ENCODE data around the gene TCF12. TPM values are rescaled to one million over a fixed set of nuclear protein-coding genes. Genes with fewer than 3 reads are reported as not detected.

The TCF12 gene
- total RNA-seq, 4 donors from 2014 or later: 50.5 to 117 (median 89.8) TPM

DNA sequence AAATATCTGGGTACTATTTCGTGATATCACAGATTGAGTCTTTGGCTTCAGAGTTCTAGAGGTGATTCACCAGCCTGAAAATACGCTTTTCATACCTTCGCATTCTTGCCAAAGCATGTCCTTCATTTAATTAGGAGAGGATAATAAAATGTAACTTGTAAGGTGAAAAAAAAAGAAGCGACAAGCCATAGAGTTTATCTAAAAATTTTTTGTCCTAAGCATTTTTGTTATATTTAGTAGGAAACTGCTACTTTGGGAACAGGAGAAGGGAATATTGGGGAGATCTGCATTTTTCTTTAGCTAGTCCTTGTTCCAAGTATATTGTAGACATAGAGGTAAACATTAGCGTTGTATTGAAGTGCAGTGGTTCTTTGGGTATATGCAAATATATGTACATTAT, 120.1 kb downstream of the TCF12 start:
- intact Hi-C loops (cut with DNase I; ENCODE audit: low total_unique reads): no loop called here
- DNase-seq (ENCODE audit: low spot score in 2 of 2): no peak
- TF ChIP-seq POLR2A (IDR thresholded peaks at IDR 0.05) (no peak), CTCF (IDR thresholded peaks at IDR 0.05) (no peak)

DNA sequence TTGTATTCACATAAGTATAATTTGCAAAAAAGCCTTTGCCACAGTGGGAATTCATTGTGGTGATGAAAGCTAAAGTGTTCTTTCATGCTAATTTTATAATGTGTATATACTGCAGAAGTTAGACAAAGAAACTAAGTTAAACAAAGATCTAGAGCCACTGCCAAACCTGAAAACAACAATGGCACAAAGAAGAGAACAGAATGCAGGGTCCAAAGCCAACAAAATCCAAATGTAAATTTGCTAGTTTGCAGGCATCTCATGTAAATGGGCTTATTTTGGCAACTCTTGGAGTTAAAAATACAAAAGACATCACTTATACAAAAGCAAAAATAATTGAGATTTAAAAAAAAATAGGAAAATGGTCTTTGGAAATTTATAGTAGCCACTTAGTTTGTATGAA, 123.0 kb downstream of the TCF12 start:
- no peak for TF ChIP-seq POLR2A (IDR thresholded peaks at IDR 0.05)

More for the DNA sequence above, 120.1 kb downstream of the TCF12 start:
- H3K4me3 ChIP-seq (ENCODE audit: low read depth, poor library complexity, severe bottlenecking): no peak overlapping the region
- WGBS, 2 donors: 78 to 79% methylated on average over 5 of the region's 5 CpGs

GRCh38 chr15:57044072-57044702, 125.7 kb downstream of the TCF12 start:
- no peak for DNase-seq (ENCODE audit: low spot score in 2 of 2)
- TF ChIP-seq POLR2A (IDR thresholded peaks at IDR 0.05) (no peak), CTCF (IDR thresholded peaks at IDR 0.05) (no peak)
- no peak overlapping the region for H3K4me3 ChIP-seq (ENCODE audit: low read depth, poor library complexity, severe bottlenecking)
- intact Hi-C loops (cut with DNase I; ENCODE audit: low total_unique reads): no loop called here
- WGBS, 2 donors: 68 to 72% methylated on average over 5 of the region's 5 CpGs

More for the DNA sequence above, 123.0 kb downstream of the TCF12 start:
- intact Hi-C loops (cut with DNase I; ENCODE audit: low total_unique reads): no loop called here
- no peak for DNase-seq (ENCODE audit: low spot score in 2 of 2)
- H3K4me3 ChIP-seq (ENCODE audit: low read depth, poor library complexity, severe bottlenecking): no peak overlapping the region

DNA sequence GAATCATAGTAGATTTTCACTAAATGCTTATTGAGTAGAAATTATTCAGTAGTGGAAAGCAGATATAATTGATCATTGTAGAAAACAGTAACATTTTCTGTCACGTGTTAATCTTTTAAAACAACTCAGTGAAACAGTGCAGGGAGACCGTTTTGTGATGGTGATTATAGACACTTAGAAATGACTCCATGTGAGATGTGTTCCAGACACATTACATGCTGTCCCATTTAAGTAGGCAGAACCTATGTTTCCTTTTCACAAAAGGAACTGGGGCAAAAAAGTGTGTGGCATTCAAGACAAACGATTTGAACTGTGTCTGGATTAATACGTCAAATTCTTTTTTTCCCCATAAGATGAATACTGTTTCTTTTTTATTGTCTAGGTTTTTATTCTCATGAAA, 126.5 kb downstream of the TCF12 start:
- DNase-seq (ENCODE audit: low spot score in 2 of 2): no peak
- WGBS, 2 donors: 73% methylated on average over 4 of the region's 4 CpGs
- no peak overlapping the region for H3K4me3 ChIP-seq (ENCODE audit: low read depth, poor library complexity, severe bottlenecking)
- TF ChIP-seq POLR2A (IDR thresholded peaks at IDR 0.05) (no peak), CTCF (IDR thresholded peaks at IDR 0.05) (no peak)
- intact Hi-C loops (cut with DNase I; ENCODE audit: low total_unique reads): no loop called here

- 81 to 85% methylated on average over 5 of the region's 5 CpGs for WGBS, 2 donors
- H3K4me3 ChIP-seq (ENCODE audit: low read depth, poor library complexity, severe bottlenecking): no peak overlapping the region
These were observed 127.4 kb downstream of the TCF12 start for GRCh38 chr15:57045741-57046382.

More at GRCh38 chr15:57045741-57046382, 127.4 kb downstream of the TCF12 start:
- TF ChIP-seq CTCF (IDR thresholded peaks at IDR 0.05) (no peak), POLR2A (IDR thresholded peaks at IDR 0.05) (no peak)
- intact Hi-C loops (cut with DNase I; ENCODE audit: low total_unique reads): no loop called here
- DNase-seq (ENCODE audit: low spot score in 2 of 2): no peak
